Measurements from ENCODE around the gene RTP4.

DNA sequence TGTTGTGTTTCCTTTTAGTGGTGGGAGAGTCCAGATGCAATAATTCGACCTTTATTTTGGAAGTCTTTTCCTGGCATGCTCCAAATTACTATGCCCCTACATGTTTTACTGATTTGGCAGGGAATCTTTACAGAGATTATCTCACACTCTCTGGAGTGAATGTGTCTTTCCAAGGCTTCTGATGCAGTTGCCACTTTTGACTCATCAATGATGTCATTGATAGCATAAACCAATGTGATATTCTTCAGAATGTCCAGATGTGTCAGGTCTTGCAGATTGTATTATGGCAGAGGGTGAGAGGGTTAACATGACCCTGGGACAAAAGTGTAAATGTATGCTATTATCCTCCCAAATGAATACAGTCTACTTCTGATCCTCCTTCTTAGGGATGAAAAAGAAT lies 9.7 kb downstream of the RTP4 start:
- no peak for TF ChIP-seq GATA3 (IDR thresholded peaks at IDR 0.05; ENCODE audit: low read depth, low read length)
- no peak for TF ChIP-seq GATA2 (IDR thresholded peaks at IDR 0.05; ENCODE audit: low read depth, low read length)
